GM21528 (cell line): Measurements from ENCODE around the gene SLC9A9.

Experiments
- ATAC-seq: cut with Tn5 transposase; IDR thresholded peaks from one replicate; pipeline ENCODE4 v1.9.1; 2021; ENCODE audit warnings: mild to moderate bottlenecking, moderate library complexity; ENCODE audit not compliant: unreplicated experiment, low FRiP score

SLC9A9 gene

GRCh38 chr3:143242101-143242500, 606.2 kb downstream of the SLC9A9 start:
- no peak for ATAC-seq

GRCh38 chr3:143241481-143241951, 606.8 kb downstream of the SLC9A9 start:
- no peak for ATAC-seq

DNA sequence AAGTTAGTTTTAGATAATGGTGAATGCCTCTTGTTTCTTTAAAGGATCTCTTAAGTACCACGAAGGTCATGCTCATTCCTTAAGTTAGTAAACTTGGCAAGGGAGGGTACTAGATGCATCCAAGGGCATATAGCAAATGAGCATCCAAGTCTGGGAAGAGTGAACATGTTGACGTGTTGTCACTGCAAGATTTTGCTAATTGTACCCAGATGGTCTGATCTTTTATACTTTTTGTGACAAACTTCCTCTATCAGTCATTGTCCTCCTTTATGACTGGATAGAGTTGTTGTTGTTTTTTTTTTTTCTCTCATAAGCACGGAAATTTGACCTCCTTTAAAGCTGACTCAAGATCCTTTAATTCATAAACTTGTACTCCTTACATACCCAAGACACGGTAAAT, 607.4 kb downstream of the SLC9A9 start:
- no peak for ATAC-seq

DNA sequence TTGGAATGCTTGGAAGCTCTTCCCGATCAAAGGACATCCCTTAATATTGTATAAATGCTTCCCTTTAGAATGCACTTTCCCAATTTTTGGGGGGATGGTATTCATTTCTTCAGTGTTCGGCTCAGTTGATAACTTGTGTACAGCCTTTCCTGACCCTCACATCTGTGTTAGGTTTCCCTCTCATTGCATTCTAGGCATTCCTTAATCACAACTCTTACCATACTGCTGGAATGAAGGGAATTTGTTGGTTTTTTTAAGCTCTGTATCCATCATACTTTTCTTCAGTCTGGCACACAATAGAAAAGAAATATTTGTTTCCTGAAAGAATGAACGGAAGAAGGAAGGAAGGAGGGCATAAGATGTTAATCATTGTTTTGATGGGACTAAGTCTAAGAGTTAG, 609.2 kb downstream of the SLC9A9 start:
- no peak for ATAC-seq

DNA sequence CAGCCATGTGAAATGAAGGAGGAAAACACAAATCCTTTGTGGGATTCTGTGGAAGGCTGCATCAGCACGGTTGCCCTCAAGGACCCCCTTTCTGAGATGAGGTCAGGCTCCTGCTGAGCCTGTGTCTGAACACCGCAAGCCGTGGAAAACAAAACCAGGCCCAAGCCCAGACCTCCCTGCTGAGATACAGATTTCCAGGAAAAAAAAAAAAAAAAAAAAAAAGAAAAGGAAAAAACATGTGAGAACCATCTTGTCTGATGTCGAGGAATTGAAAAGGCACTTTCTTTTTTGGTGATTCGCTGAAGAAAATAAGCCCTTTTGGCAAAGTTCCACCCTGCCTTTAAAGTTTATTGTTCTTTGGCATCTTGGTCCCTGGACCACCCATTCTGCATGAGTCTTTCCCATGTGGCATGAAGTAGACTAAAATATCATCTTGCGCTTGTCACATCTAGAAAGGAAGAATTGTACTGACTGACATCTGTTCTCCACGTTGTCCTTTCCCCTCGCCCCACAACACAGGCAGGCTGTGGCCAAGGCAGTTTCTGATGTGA, 611.1 kb downstream of the SLC9A9 start:
- ATAC-seq: no peak

- ATAC-seq: no peak
Measured at GRCh38 chr3:143236226-143236964, 611.9 kb downstream of the SLC9A9 start.

- ATAC-seq: no peak
Measured at GRCh38 chr3:143235614-143236204, 612.6 kb downstream of the SLC9A9 start.

- no peak for ATAC-seq
Measured at GRCh38 chr3:143234526-143234925, 613.7 kb downstream of the SLC9A9 start.

- ATAC-seq: no peak
Measured at GRCh38 chr3:143232981-143233380, 615.3 kb downstream of the SLC9A9 start.

DNA sequence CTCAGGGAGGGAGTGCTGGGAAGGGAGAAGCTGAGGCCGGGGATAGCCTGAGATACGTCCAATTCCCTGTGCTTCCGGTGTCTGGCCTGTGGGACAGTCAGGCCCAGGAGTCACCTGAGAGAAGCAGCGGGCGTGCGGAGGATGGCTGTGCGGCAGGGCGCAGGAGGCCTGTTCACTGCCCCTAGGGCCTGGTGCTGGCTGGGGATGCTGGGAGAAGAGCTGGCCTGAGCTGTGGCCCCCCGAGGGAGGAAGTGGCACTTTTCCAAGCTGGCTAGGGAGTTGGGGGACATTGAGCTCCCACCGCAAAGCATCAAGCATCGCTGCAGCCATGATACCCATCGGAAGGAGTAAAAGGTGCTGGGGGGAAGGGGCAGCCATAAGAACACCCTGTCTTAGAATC, 619.9 kb downstream of the SLC9A9 start:
- no peak for ATAC-seq

DNA sequence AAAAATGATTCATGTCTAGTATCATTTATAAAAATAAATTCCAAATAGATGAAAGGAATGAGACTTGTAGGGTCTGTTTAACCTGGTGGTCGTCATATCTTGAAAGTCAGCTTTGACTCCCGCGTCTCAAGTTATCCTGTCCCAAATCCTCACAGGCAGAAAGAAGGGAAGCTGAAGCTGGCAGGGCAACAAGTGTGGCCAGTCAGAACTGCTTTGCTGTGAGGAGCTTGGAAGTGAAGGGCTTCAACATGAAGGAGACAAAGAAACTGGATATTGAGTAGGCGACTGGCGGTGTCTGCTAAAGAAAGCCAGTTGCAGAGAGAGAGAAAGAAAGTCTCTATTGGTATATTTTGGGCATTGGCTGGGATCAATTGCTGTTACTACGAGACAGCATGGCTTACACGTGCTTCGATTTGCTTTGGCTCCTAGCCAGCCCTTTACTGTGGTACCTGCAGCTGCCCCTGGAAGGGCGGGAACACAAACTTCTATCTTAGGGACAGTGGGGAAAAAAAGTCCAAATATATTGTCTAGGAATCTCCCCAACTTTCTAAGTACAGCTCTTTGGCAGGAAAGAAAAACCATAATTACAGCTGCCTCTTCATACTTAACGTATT, 621.5 kb downstream of the SLC9A9 start:
- no peak for ATAC-seq

GRCh38 chr3:143224716-143225115, 623.6 kb downstream of the SLC9A9 start:
- ATAC-seq: no peak

DNA sequence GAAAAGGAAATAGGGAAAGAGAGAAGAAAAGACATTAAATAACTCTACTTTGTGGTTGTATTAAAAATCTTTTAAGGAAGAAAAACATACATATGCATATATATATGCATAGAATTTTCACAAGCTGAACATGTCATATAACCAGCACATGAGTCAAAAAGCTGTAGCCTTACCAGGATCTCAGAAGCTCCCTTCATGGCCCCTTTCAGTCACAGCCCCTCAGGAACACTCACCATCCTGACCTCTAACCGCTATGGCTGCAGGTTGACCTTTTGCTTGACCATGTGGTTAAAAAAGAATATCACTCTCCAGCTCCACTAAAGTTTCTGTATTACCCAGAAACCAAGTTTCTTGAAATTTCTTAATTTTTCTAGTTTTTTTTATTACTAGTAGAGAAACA, 625.3 kb downstream of the SLC9A9 start:
- no peak for ATAC-seq

GRCh38 chr3:143222505-143222904, 625.8 kb downstream of the SLC9A9 start:
- no peak for ATAC-seq

GRCh38 chr3:143221446-143221845, 626.8 kb downstream of the SLC9A9 start:
- no peak for ATAC-seq

- no peak for ATAC-seq
Measured at GRCh38 chr3:143220741-143221140, 627.5 kb downstream of the SLC9A9 start.

- ATAC-seq: no peak
Measured at GRCh38 chr3:143218166-143218835, 630.0 kb downstream of the SLC9A9 start.

DNA sequence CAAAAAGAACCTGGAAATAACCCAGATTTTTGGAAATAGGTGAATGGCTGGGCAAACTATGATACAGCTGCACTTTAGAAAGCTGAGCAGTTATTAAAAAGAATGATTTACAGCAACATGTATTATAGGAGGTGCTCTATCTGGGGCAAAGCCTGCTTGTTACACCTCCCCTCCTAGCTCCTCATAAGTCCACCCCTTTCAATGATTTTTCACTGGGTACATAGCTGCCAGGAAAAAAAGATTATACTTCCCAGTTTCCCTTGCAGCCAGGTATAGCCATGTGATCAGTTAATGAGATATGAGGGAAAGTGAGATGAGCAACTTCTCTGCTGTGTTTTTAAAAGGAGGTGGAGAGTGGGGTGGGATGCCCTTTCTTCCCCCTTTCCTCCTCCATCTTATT, 631.0 kb downstream of the SLC9A9 start:
- no peak for ATAC-seq

GRCh38 chr3:143216709-143217182, 631.5 kb downstream of the SLC9A9 start:
- ATAC-seq: no peak
